B cell (primary cell): ENCODE results near the gene IL22RA1.

Experiments used
- EZH2 ChIP-seq: IDR thresholded peaks from 2 replicates; pipeline ENCODE4 v1.6.1; 2012; ENCODE audit warnings: borderline replicate concordance, low read depth, mild to moderate bottlenecking, moderate library complexity, low read length; ENCODE audit not compliant: insufficient read depth, poor library complexity, severe bottlenecking
- TF ChIP-seq, protein P1 (sequence below): fragments of 200-600 bp; IDR thresholded peaks from one replicate; pipeline ENCODE4 v1.8.0; 2022; ENCODE audit warnings: antibody characterized with exemption, mild to moderate bottlenecking

DNA sequence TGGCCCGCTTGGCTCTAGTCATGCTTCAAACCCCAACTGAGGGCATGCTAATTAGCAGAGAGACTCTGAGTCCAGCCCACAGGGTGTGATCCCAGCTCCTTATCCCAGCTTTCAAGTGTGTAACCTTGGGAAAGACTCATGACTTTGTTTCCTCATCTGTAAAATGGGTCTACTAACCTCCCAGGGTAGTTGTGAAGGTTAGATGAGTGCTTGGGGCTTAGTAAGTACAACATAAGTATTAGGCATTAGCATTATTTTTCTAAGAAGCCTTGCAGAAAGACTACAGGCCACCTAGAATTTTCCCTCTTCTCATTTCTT lies 33.8 kb downstream of the IL22RA1 start:
- TF ChIP-seq, protein P1, sequence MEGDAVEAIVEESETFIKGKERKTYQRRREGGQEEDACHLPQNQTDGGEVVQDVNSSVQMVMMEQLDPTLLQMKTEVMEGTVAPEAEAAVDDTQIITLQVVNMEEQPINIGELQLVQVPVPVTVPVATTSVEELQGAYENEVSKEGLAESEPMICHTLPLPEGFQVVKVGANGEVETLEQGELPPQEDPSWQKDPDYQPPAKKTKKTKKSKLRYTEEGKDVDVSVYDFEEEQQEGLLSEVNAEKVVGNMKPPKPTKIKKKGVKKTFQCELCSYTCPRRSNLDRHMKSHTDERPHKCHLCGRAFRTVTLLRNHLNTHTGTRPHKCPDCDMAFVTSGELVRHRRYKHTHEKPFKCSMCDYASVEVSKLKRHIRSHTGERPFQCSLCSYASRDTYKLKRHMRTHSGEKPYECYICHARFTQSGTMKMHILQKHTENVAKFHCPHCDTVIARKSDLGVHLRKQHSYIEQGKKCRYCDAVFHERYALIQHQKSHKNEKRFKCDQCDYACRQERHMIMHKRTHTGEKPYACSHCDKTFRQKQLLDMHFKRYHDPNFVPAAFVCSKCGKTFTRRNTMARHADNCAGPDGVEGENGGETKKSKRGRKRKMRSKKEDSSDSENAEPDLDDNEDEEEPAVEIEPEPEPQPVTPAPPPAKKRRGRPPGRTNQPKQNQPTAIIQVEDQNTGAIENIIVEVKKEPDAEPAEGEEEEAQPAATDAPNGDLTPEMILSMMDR = no peak
- TF ChIP-seq EZH2 = no peak
